GM12892 (cell line): Measurements from ENCODE around the gene CLNS1A.

Experiments used
- POLR2A ChIP-seq: IDR thresholded peaks from 2 replicates; pipeline ENCODE4 v1.6.1; 2011; ENCODE audit warnings: low read depth, low read length, control low read depth
- POLR2AphosphoS5 ChIP-seq: IDR thresholded peaks from 2 replicates; pipeline ENCODE4 v1.6.1; 2011; ENCODE audit warnings: low read depth, low read length, control low read depth
- TAF1 ChIP-seq: IDR thresholded peaks from 2 replicates; pipeline ENCODE4 v1.6.1; 2011; ENCODE audit warnings: low read depth, mild to moderate bottlenecking, control low read depth, low read length, borderline replicate concordance

GRCh38 chr11:77650123-77650522, 12.5 kb upstream of the CLNS1A start:
- TF ChIP-seq POLR2AphosphoS5 (no peak), POLR2A (no peak), TAF1 (no peak)
